Measurements from ENCODE around the gene RIPOR3.
"Not testable (repeated sequence)": the region's sequence is repeated elsewhere in the genome, so short reads cannot be mapped to it uniquely, and the experiment has no call there.

RIPOR3 gene

GRCh38 chr20:50607850-50608749 is 83.2 kb downstream of the RIPOR3 start:
- DNase-seq (ENCODE audit: low read depth in 2 of 2): no peak

DNA sequence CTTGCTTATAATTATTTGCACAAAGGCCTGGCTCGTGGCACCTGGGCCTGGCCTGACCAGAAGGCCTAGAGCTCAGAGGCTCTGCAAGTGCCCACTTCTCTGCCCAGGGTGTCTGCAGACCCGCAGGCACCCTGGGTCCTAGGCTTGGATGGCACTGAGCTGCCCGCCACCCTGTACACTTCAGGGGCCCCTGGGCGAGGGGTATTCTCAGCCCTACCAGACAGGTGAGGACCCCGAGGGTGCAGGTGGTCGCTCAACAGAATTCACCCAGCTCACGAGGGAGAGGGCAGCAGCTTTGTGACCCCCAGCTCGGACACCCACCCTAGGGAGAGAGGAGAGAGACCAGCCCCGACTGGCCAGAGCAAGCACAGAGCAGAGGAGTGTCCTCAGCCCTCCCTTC is 83.9 kb downstream of the RIPOR3 start:
- DNase-seq (ENCODE audit: low read depth in 2 of 2): no peak

DNA sequence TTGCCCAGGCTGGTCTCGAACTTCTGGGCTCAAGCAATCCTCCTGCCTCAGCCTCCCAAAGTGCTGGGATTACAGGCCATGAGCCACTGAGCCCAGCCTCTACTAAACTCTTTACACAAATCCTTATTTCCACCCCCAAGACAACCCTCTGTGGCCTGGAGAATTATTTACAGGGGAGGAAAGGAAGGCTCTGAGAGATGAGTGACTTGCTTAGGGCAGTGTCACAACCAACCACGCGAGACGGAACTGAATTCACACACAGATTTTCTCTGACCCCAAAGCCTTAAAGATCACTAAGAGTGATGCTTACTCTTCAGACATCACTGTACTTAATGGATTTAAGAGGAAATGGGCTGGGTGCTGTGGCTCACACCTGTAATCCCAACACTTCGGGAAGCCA is 86.2 kb downstream of the RIPOR3 start:
- DNase-seq (ENCODE audit: low read depth in 2 of 2): no peak

GRCh38 chr20:50604451-50604850 is 86.9 kb downstream of the RIPOR3 start:
- DNase-seq (ENCODE audit: low read depth in 2 of 2): no peak

GRCh38 chr20:50602432-50603088 is 88.8 kb downstream of the RIPOR3 start:
- no peak for DNase-seq (ENCODE audit: low read depth in 2 of 2)

GRCh38 chr20:50601511-50602431 is 89.6 kb downstream of the RIPOR3 start:
- DNase-seq (ENCODE audit: low read depth in 2 of 2): no peak

DNA sequence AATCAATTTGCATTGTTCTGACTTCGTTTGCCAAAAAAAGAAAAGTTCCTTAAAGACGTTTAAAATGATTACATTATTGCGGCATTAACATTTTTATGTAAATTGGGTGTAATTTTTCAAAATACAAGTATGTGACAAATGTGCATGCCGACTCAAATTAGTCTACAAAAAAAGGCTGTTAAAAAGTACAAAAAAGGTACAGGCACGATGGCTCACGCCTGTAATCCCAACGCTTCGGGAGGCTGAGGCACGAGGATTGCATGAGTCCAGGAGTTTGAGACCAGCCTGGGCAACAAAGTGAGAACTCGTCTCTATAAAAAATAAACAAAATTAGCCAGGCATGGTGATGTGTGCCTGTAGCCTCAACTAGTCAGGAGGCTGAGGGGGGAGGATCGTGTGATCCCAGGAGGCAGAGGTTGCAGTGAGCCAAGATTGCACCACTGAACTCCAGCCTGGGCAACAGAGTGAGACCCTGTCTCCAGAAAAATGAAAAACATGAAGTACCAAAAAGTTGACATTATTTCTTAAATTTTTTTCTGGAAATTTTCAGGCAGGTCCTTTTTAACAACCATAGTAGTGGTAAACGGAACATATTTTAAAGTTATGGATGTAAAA is 91.0 kb downstream of the RIPOR3 start:
- no peak for DNase-seq (ENCODE audit: low read depth in 2 of 2)

GRCh38 chr20:50598768-50599167 is 92.6 kb downstream of the RIPOR3 start:
- not testable (repeated sequence) for DNase-seq (ENCODE audit: low read depth in 2 of 2)

DNA sequence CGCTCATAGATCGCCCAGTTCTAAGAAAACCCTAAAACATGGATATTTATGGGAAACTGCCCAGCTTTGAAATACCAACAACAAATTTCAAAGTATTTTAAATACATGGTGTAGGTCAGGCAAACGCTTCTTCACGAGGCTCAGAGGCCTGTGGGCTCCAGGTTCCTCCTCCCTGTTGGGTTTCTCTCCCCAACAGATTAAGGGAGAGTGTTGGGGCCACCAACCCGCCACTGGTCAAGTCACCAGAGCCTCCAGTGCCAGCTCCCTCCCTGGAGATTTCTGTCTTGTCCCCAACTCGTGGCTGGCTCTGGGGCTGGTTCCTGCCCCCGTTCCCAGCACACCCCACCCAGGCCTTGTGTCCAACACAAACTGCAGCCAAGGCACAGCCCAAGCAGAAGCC is 93.3 kb downstream of the RIPOR3 start:
- no peak for DNase-seq (ENCODE audit: low read depth in 2 of 2)

GRCh38 chr20:50597406-50597969 is 93.9 kb downstream of the RIPOR3 start:
- DNase-seq (ENCODE audit: low read depth in 2 of 2): no peak

GRCh38 chr20:50596694-50597021 is 94.7 kb downstream of the RIPOR3 start:
- no peak for DNase-seq (ENCODE audit: low read depth in 2 of 2)

- DNase-seq (ENCODE audit: low read depth in 2 of 2): no peak
Observed at GRCh38 chr20:50595988-50596693, 95.2 kb downstream of the RIPOR3 start.

- no peak for DNase-seq (ENCODE audit: low read depth in 2 of 2)
Observed at GRCh38 chr20:50595433-50595895, 95.9 kb downstream of the RIPOR3 start.

DNA sequence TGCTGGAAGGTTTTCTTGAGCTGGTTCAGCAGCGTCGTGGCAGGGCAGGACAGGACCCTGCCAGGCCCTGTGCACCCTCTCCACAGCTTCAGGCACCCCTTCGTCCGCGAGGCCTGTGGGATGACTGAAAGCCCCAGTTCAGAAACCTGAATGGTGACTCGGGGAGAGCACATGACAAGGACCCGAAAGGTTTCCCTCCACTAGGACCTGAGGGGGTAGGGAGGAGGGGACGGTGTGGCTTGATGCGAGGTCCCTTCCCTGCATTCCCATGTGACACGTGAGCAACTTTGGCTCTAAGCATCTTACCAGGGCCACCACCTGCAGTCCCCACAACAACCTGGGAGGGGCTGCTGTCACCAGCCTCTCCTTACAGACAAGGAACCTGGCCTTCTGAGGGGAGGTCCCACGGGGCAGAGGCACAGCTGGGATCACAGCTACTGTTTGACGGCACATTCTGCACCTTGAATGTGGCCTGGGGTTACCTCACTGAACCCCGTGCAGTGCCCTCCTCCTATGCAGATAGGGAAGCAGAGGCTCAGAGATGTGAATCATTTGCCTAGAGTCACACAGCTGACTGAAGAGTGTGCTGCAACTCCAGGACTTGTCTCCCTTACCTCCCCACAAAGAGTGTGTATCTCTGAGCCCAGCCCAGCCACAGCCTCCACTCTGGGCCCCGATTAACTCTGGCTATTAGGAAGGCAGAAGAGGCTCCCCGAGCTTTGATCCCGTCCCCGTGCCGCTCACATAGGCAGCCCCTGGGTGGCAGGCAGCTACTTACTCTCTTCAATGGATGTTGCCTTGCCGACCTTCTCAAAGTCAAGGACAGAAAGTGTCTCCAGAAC is 96.5 kb downstream of the RIPOR3 start:
- DNase-seq (ENCODE audit: low read depth in 2 of 2): no peak

- DNase-seq (ENCODE audit: low read depth in 2 of 2): no peak
Observed at GRCh38 chr20:50594231-50594590, 97.1 kb downstream of the RIPOR3 start.

DNA sequence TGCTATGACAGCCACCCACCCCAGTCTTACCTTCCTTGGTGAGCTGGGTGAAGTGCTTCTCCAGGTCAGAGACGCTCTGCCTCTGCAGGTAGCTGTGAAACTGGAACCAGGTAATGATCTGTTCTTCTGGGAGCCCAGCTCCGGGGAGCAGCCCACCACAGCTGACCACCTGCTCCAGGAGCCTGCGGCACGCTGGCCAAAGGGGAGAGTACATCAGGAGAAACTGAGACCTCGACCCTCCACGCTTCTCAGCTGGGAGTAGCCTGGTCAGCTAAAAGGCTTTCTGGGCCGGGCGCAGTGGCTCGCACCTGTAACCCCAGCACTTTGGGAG is 98.4 kb downstream of the RIPOR3 start:
- DNase-seq (ENCODE audit: low read depth in 2 of 2): no peak

GRCh38 chr20:50592282-50593004 is 98.9 kb downstream of the RIPOR3 start:
- no peak for DNase-seq (ENCODE audit: low read depth in 2 of 2)

DNA sequence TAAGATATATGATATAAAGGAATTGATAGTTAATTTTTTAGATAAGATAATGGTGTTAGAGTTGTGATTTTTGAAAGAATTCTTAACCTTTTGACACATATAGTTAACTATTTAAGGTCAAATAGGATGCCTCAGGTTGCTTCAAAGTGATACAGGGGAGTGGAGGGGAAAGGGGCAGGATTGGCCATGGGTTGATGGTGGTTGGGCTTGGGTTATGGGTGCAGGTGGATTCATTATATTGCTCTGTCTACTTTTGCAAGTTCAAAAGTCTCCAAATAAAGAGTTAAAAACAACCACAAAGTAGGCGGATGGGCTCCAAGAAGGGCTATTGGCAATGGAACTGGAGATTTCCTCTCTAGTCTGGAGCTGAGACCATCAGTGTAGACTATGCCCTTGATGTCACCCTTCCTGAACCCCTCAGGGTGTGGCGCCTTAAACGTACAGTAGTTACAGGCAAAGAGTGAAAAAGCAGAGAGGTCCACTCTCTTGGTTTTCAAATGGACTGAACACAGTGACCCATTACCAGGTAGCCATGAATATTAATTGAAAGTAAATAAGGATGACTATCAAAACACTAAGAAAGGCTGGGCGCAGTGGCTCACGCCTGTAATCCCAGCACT is 100.0 kb downstream of the RIPOR3 start:
- no peak for DNase-seq (ENCODE audit: low read depth in 2 of 2)

DNA sequence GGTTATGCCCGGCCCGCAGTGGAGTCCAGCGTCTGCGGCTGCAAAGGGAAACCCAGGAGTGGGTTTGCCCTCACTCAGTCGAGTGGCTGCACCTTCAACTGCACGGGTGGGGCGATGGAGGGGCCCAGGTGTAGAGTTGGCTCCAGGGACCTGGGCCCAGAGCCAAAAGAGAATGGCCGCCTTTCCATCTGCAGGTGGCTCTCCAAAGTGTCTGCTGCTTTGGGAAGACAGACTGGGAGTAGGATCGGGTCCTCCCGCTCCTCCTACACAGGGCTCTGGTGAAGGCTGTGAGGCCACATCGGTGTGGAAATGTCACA is 101.0 kb downstream of the RIPOR3 start:
- DNase-seq (ENCODE audit: low read depth in 2 of 2): no peak

All from stimulated activated CD8-positive, alpha-beta memory T cell treated with anti-CD3 and anti-CD28 coated beads, Interleukin-15, amount 100 ng/mL, for 4 hours (primary cell).